DMS153 treated with DMSO at 0.1 percent for 48 hours (cell line): ENCODE data around the gene MTHFD2L.
"Not testable (repeated sequence)": the region's sequence is repeated elsewhere in the genome, so short reads cannot be mapped to it uniquely, and the experiment has no call there.

Experiments used
- DNase-seq: peaks from one replicate; lab custom pipeline; 2025; ENCODE audit not compliant: unreplicated experiment; lab: John Stamatoyannopoulos, UW

MTHFD2L gene

DNA sequence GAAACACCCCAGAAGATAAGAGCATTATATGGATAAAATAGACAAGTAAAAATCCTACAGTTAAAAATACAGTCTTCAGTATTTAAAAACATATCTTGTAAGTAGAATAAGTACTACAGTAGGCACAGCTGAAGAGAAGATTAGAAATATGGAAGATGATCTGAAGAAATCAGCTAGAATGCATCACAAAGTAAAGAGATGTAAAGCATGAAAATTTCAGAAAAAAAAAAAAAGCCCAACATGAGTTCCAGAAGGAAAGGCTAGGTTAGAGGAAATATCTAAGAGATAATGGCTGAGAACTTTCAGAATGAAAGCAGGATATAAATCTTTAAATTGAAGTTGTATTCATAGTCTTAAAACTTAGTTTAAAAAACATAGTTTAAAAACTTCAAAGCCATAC, 171.4 kb downstream of the MTHFD2L start:
- no peak for DNase-seq

GRCh38 chr4:74330295-74330750, 172.4 kb downstream of the MTHFD2L start:
- no peak for DNase-seq

GRCh38 chr4:74331252-74331651, 173.3 kb downstream of the MTHFD2L start:
- no peak for DNase-seq

- DNase-seq = no peak
Observed at GRCh38 chr4:74331944-74332343, 174.0 kb downstream of the MTHFD2L start.

- DNase-seq = no peak
Observed at GRCh38 chr4:74334636-74335035, 176.7 kb downstream of the MTHFD2L start.

DNA sequence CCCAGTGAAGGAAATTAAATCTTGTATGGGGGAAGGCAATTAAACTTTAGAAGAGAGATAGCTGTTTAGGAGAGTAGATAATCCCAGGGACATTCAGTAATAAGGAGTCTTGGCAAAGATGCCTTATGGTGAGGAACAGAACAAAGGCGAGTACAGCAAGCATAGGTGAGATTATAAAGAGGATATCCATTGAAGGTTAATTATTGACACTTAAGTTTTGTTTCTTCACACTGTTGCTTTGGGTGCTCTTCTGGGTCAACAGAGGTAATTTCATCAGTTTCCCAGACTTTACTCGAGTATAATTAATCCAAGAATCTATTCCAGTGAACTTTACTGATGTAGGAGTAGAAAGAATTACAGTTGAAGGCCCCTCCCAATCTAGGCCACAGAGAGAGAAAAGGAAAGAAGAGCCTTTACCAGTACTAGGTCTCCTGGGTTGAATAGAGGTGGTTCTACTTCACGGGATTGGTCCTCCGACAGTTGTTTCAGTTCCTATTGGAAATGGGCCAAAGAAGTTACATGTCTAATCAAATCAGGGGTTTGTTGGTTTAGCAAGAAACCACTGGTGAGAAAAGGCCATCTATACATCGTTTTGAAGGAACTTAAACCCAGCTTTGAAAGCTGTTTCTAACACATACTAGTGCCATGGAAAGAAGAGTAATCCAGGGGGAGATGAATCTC, 177.6 kb downstream of the MTHFD2L start:
- no peak for DNase-seq

GRCh38 chr4:74338792-74339333, 180.9 kb downstream of the MTHFD2L start:
- DNase-seq = no peak

GRCh38 chr4:74339501-74339900, 181.6 kb downstream of the MTHFD2L start:
- no peak for DNase-seq

DNA sequence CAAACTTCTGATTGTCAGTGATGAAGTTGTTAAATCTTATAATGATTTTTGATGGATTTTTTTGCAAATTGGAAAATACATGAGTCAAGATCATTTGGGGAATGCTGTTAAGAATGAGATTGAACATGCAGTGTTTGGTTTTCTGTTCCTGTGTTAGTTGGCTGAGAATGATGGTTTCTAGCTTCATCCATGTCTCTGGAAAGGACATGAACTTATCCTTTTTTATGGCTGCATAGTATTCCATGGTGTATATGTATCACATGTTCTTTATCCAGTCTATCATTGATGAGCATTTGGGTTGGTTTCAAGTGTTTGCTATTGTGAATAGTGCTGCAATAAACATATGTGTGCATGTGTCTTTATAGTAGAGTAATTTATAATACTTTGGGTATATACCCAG, 182.5 kb downstream of the MTHFD2L start:
- not testable (repeated sequence) for DNase-seq

GRCh38 chr4:74344031-74344430, 186.1 kb downstream of the MTHFD2L start:
- no peak for DNase-seq
